Measurements from ENCODE around the gene MED13. TPM values are rescaled to one million over a fixed set of nuclear protein-coding genes. Genes with fewer than 3 reads are reported as not detected.
"Not testable (repeated sequence)": the region's sequence is repeated elsewhere in the genome, so short reads cannot be mapped to it uniquely, and the experiment has no call there.

The MED13 gene
- total and polyA plus RNA-seq, 4 donors, result 23.7 to 93.9 (median 54.2) TPM

- H3K9me3 ChIP-seq (ENCODE audit: control insufficient read depth, insufficient read depth, low read length), result no peaks in the 10 kb centered on the region
- H3K27me3 ChIP-seq (ENCODE audit: control insufficient read depth, insufficient read depth, low read length), result no peaks in the 10 kb centered on the region
- no peak for DNase-seq (ENCODE audit: low read depth in 4 of 6, low spot score in 6 of 6)
- H3K4me1 ChIP-seq (ENCODE audit: control insufficient read depth, insufficient read depth, low read length), result no peaks in the 10 kb centered on the region
- H3K27ac ChIP-seq (ENCODE audit: low read depth, low read length), result no peak overlapping the region
- no peak overlapping the region for H3K4me3 ChIP-seq (ENCODE audit: low read depth, low read length)
- 90% methylated on average over 3 of the region's 5 CpGs for WGBS (ENCODE audit: insufficient coverage)
- peaks cover 35% of the 10 kb centered on the region for H3K36me3 ChIP-seq (ENCODE audit: control insufficient read depth, insufficient read depth, low read length)
Measured at GRCh38 chr17:61907361-61907760, 157.7 kb downstream of the MED13 start.

- DNase-seq (ENCODE audit: low read depth in 4 of 6, low spot score in 6 of 6), result no peak
- no peaks in the 10 kb centered on the region for H3K27me3 ChIP-seq (ENCODE audit: control insufficient read depth, insufficient read depth, low read length)
- H3K27ac ChIP-seq (ENCODE audit: low read depth, low read length), result no peak overlapping the region
- no peaks in the 10 kb centered on the region for H3K4me1 ChIP-seq (ENCODE audit: control insufficient read depth, insufficient read depth, low read length)
- no peaks in the 10 kb centered on the region for H3K9me3 ChIP-seq (ENCODE audit: control insufficient read depth, insufficient read depth, low read length)
- H3K4me3 ChIP-seq (ENCODE audit: low read depth, low read length), result no peak overlapping the region
- no CpG with 5 or more reads among the region's 5 CpGs for WGBS (ENCODE audit: insufficient coverage)
- peaks cover 39% of the 10 kb centered on the region for H3K36me3 ChIP-seq (ENCODE audit: control insufficient read depth, insufficient read depth, low read length)
Measured at GRCh38 chr17:61904094-61904710, 160.9 kb downstream of the MED13 start.

GRCh38 chr17:61903251-61903650 is 161.8 kb downstream of the MED13 start:
- Histone ChIP-seq H3K36me3 (ENCODE audit: control insufficient read depth, insufficient read depth, low read length) (peaks cover 40% of the 10 kb centered on the region), H3K4me1 (ENCODE audit: control insufficient read depth, insufficient read depth, low read length) (no peaks in the 10 kb centered on the region), H3K27me3 (ENCODE audit: control insufficient read depth, insufficient read depth, low read length) (no peaks in the 10 kb centered on the region), H3K4me3 (ENCODE audit: low read depth, low read length) (no peak overlapping the region), H3K27ac (ENCODE audit: low read depth, low read length) (no peak overlapping the region), H3K9me3 (ENCODE audit: control insufficient read depth, insufficient read depth, low read length) (no peaks in the 10 kb centered on the region)
- 100% methylated on average over 2 of the region's 3 CpGs for WGBS (ENCODE audit: insufficient coverage)
- DNase-seq (ENCODE audit: low read depth in 4 of 6, low spot score in 6 of 6), result no peak

GRCh38 chr17:61897548-61898180 is 167.4 kb downstream of the MED13 start:
- no peak for DNase-seq (ENCODE audit: low read depth in 4 of 6, low spot score in 6 of 6)
- Histone ChIP-seq H3K27ac (ENCODE audit: low read depth, low read length) (no peak overlapping the region), H3K27me3 (ENCODE audit: control insufficient read depth, insufficient read depth, low read length) (no peaks in the 10 kb centered on the region), H3K36me3 (ENCODE audit: control insufficient read depth, insufficient read depth, low read length) (peaks cover 31% of the 10 kb centered on the region), H3K4me3 (ENCODE audit: low read depth, low read length) (no peak overlapping the region), H3K4me1 (ENCODE audit: control insufficient read depth, insufficient read depth, low read length) (no peaks in the 10 kb centered on the region), H3K9me3 (ENCODE audit: control insufficient read depth, insufficient read depth, low read length) (no peaks in the 10 kb centered on the region)
- WGBS (ENCODE audit: insufficient coverage), result no CpG with 5 or more reads among the region's 2 CpGs

GRCh38 chr17:61895391-61895790 is 169.7 kb downstream of the MED13 start:
- no peaks in the 10 kb centered on the region for H3K27me3 ChIP-seq (ENCODE audit: control insufficient read depth, insufficient read depth, low read length)
- peaks cover 24% of the 10 kb centered on the region for H3K36me3 ChIP-seq (ENCODE audit: control insufficient read depth, insufficient read depth, low read length)
- H3K4me1 ChIP-seq (ENCODE audit: control insufficient read depth, insufficient read depth, low read length), result no peaks in the 10 kb centered on the region
- DNase-seq (ENCODE audit: low read depth in 4 of 6, low spot score in 6 of 6), result no peak
- H3K4me3 ChIP-seq (ENCODE audit: low read depth, low read length), result no peak overlapping the region
- H3K9me3 ChIP-seq (ENCODE audit: control insufficient read depth, insufficient read depth, low read length), result no peaks in the 10 kb centered on the region
- no CpG with 5 or more reads among the region's 2 CpGs for WGBS (ENCODE audit: insufficient coverage)
- no peak overlapping the region for H3K27ac ChIP-seq (ENCODE audit: low read depth, low read length)

GRCh38 chr17:61894310-61894709 is 170.8 kb downstream of the MED13 start:
- not testable (repeated sequence) for H3K9me3 ChIP-seq (ENCODE audit: control insufficient read depth, insufficient read depth, low read length); DNase-seq (ENCODE audit: low read depth in 4 of 6, low spot score in 6 of 6); H3K27ac ChIP-seq (ENCODE audit: low read depth, low read length); H3K4me1 ChIP-seq (ENCODE audit: control insufficient read depth, insufficient read depth, low read length); H3K4me3 ChIP-seq (ENCODE audit: low read depth, low read length); H3K27me3 ChIP-seq (ENCODE audit: control insufficient read depth, insufficient read depth, low read length)
- no CpG with 5 or more reads among the region's 5 CpGs for WGBS (ENCODE audit: insufficient coverage)
- H3K36me3 ChIP-seq (ENCODE audit: control insufficient read depth, insufficient read depth, low read length), result peaks cover 25% of the 10 kb centered on the region

Other genes with a start within 250 kb of the MED13 start
- gene BRIP1, start 201.8 kb downstream of the MED13 start, total RNA-seq, result 1 to 10 TPM; 6.8 to 7.9 TPM
- 1 to 10 TPM; 3.4 to 5.6 TPM for gene BRIP1, start 201.8 kb downstream of the MED13 start, polyA plus RNA-seq (ENCODE audit: insufficient read length in 2 of 2)
- gene INTS2, start 137.3 kb downstream of the MED13 start, total RNA-seq, result 10 to 100 TPM; 16.5 to 28.9 TPM
- gene INTS2, start 137.3 kb downstream of the MED13 start, polyA plus RNA-seq (ENCODE audit: insufficient read length in 2 of 2), result 10 to 100 TPM in 1 of 2 donors, 1 to 10 TPM in 1; 9.9 to 12.1 TPM

Data from spinal cord (tissue), 10 donors.